ENCODE measurements around the gene NPTN.

NPTN gene

GRCh38 chr15:73650416-73651126 lies 17.4 kb upstream of the NPTN start:
- TF ChIP-seq CTCF (IDR thresholded peaks at IDR 0.05): no peak

- no peak for TF ChIP-seq CTCF (IDR thresholded peaks at IDR 0.05)
Measured at GRCh38 chr15:73648014-73648295, 14.8 kb upstream of the NPTN start.

- TF ChIP-seq CTCF (IDR thresholded peaks at IDR 0.05): no peak
Measured at GRCh38 chr15:73647259-73648013, 14.2 kb upstream of the NPTN start.

GRCh38 chr15:73637527-73637926 lies 4.3 kb upstream of the NPTN start:
- no peak for TF ChIP-seq CTCF (IDR thresholded peaks at IDR 0.05)

GRCh38 chr15:73633991-73634495 lies 854 bp upstream of the NPTN start:
- no peak for TF ChIP-seq CTCF (IDR thresholded peaks at IDR 0.05)

GRCh38 chr15:73632670-73633058 lies 525 bp downstream of the NPTN start:
- TF ChIP-seq CTCF (IDR thresholded peaks at IDR 0.05): no peak

GRCh38 chr15:73631915-73632669 lies 1.1 kb downstream of the NPTN start:
- TF ChIP-seq CTCF (IDR thresholded peaks at IDR 0.05): no peak
